Aorta (tissue), 5 donors: Measurements from ENCODE around the gene ZDHHC21. TPM values are rescaled to one million over a fixed set of nuclear protein-coding genes. Genes with fewer than 3 reads are reported as not detected.
A peak's percentile ranks its signal among the peaks of the same experiment; 100 is the strongest.
"Not testable (repeated sequence)": the region's sequence is repeated elsewhere in the genome, so short reads cannot be mapped to it uniquely, and the experiment has no call there.

ENCODE experiments used
- ATAC-seq: fragments of 200-7000 bp; cut with Tn5 transposase; one replicate; pipeline ENCODE4 v1.9.1; 2022; ENCODE audit warnings: moderate library complexity; ENCODE audit not compliant: low FRiP score
- DNase-seq, 2 donors: peaks; one replicate each; pipeline ENCODE4 v3.0.0-alpha.2; 2020
- H3K27ac ChIP-seq, 2 donors: one replicate each; pipeline ENCODE4 v1.5.1; 2013; ENCODE audit warnings: low read length in 2 of 2, mild to moderate bottlenecking in 2 of 2, moderate library complexity in 2 of 2, control low read depth in 1 of 2, inconsistent platforms in 1 of 2, low read depth in 1 of 2
- H3K27me3 ChIP-seq, 2 donors: one replicate each; pipeline ENCODE4 v1.6.1; 2013; ENCODE audit warnings: control low read depth in 1 of 2, low read length in 1 of 2, mild to moderate bottlenecking in 1 of 2, moderate library complexity in 1 of 2; ENCODE audit not compliant: insufficient read depth in 2 of 2, control insufficient read depth in 1 of 2
- H3K36me3 ChIP-seq, 2 donors: one replicate each; pipeline ENCODE4 v1.6.1; 2013; ENCODE audit warnings: control low read depth in 1 of 2, low read length in 1 of 2, mild to moderate bottlenecking in 1 of 2; ENCODE audit not compliant: insufficient read depth in 2 of 2, control insufficient read depth in 1 of 2
- H3K4me1 ChIP-seq, 2 donors: one replicate each; pipeline ENCODE4 v1.6.1; 2013; ENCODE audit warnings: low read length in 2 of 2, control low read depth in 1 of 2, mild to moderate bottlenecking in 1 of 2, moderate library complexity in 1 of 2; ENCODE audit not compliant: insufficient read depth in 2 of 2, control insufficient read depth in 1 of 2
- H3K4me3 ChIP-seq, 2 donors: one replicate each; pipeline ENCODE4 v1.5.1; 2013; ENCODE audit warnings: low read length in 2 of 2, control low read depth in 1 of 2, mild to moderate bottlenecking in 1 of 2
- H3K9me3 ChIP-seq: one replicate; pipeline ENCODE4 v1.6.1; 2013; ENCODE audit warnings: mild to moderate bottlenecking, low read length; ENCODE audit not compliant: control insufficient read depth
- WGBS, 2 donors: extraction: QIAGEN DNeasy Blood & Tissue Kit; methylation state at CpG; one replicate each; pipeline ENCODE4 v1.1.7; 2013; 5-methylcytosine and 5-hydroxymethylcytosine counted together
- intact Hi-C, 2 donors: fragments of 100-400 bp; cut with DNase I; formaldehyde crosslinking; loops; one replicate each; pipeline versions ENCODE4 v1.14.2 to v1.15.0; 2022
- polyA plus RNA-seq, 2 donors: library from polyadenylated mRNA; stranded (reverse); fragments of 200-250 nt; gene quantifications; one replicate each; pipeline ENCODE4 v1.2.3, GENCODE V29; 2013
- total RNA-seq, 2 donors: library from RNA; stranded (reverse); fragmentation: NEBNext Ultra II Directional; extraction: Animal tissue kit (Norgen Biotek cat#: 25700); gene quantifications; one replicate each; pipeline ENCODE4 v1.2.1, GENCODE V29; 2021
- donor health status: healthy with polysubstance abuse.
- donor health status: Bipolar disorder and iron deficiency.
- donor health status: DM: no; HTN: no; CAD: no.
- donor health status: DM: no; HTN: no; CAD: no.
- donor health status: DM: yes; HTN: yes; CAD: no.

The ZDHHC21 gene
- total and polyA plus RNA-seq, 4 donors, result 2.3 to 17.7 (median 10.7) TPM

DNA sequence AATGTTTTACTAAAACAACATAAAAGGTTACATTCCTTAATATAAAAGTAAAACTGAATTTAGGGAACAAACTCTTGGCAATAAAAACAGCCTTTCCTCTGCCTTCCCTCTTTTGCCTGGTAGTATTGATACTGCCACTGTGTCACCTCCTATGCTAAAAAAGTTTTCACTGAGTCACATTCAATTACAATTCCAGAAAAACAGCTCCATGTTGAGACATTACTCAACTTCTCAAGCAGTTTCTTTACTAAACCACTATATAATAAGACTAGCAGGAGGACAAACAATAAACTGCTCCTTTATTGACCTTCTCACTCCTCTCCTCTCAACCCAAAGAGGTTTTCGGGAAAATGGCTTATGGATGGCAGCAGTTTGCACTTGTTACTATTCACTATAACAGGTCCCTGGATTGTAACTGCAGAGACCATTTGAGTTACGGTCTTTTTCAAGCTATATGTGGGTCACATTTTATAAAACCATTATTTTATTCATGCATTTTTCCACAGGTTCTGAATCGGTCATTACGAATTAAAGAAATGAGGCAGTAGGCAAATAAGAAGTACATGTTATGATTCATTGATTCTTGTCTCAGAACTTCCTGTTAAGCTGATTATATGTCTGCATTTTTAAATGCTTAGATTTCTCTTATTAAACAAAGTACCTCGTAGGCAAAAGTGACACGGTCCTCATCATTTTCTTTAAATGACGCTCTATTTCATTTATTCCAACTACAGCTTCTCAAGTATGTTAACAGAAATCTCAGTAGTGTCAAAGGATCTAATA is 2.1 kb downstream of the ZDHHC21 start:
- no peak for DNase-seq
- Histone ChIP-seq H3K27me3 (no peaks in the 10 kb centered on the region), H3K36me3 (no peaks in the 10 kb centered on the region), H3K9me3 (no peaks in the 10 kb centered on the region), H3K4me3 (no peak overlapping the region), H3K4me1 (peaks cover 0 to 4% of the 10 kb centered on the region in 2 donors), H3K27ac (no peak overlapping the region)
- WGBS, 2 donors, result 75 to 77% methylated on average over 7 of the region's 7 CpGs
- intact Hi-C loops, result no loop called here
- ATAC-seq, result no peak

DNA sequence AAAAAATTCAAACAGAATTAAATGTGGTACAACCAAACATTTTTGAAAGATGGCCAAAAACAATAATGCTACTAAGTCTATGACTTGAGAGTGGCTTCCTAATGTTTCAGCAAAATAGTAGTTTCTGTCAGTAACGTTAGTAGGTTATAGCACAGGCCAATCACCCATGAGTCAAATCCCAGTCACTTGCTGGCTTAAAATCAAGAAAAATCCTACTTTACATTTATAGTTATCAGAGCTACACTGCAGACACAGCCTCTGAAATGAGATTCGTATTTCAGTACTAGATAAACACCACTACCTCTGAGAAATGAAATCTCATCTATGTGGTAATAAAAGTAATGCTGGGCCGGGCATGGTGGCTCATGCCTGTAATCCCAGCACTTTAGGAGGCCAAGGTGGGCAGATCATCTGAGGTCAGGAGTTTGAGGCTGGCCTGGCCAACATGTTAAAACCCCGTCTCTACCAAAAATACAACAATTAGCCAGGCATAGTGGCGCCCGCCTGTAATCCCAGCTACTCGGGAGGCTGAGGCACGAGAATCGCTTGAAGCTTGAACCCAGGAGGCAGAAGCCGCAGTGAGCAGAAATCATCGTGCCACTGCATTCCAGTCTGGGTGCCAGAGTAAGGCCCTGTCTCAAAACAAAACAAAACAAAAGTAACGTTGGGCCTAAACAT is 6.1 kb downstream of the ZDHHC21 start:
- Histone ChIP-seq H3K27me3 (no peaks in the 10 kb centered on the region), H3K36me3 (no peaks in the 10 kb centered on the region)
- intact Hi-C loops, result no loop called here

DNA sequence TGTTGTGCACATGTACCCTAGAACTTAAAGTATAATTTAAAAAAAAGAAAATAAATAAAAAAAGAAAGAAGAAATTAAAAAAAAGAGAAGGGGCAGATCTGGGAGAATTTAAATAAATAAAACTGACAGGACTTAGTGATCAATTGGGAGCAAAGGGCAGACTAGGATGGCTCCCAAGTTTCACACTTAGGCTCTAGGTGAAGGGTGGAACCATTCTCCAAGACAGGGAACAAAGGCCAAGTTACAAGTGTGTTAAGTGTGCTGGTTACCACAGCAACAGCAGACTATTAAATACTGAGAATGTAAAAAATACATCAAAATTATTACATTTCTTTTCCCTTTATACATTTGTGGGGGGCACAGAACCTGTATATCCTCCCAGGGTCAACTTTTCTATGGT is 7.1 kb downstream of the ZDHHC21 start:
- H3K27me3 ChIP-seq, result no peaks in the 10 kb centered on the region
- H3K9me3 ChIP-seq, result no peaks in the 10 kb centered on the region
- DNase-seq, result no peak
- no peaks in the 10 kb centered on the region for H3K36me3 ChIP-seq
- no peak overlapping the region for H3K4me3 ChIP-seq
- H3K27ac ChIP-seq, result no peak overlapping the region
- no peaks in the 10 kb centered on the region for H3K4me1 ChIP-seq
- intact Hi-C loops, result no loop called here
- no peak for ATAC-seq

More for the DNA sequence above, 6.1 kb downstream of the ZDHHC21 start:
- DNase-seq, result peak in 1 of 2 donors; percentile 39
- 71% methylated on average over 12 of the region's 12 CpGs for WGBS, 2 donors
- Histone ChIP-seq H3K27ac (no peak overlapping the region), H3K4me3 (no peak overlapping the region), H3K4me1 (no peaks in the 10 kb centered on the region), H3K9me3 (no peaks in the 10 kb centered on the region)
- no peak for ATAC-seq

- DNase-seq, H3K9me3 ChIP-seq, H3K4me3 ChIP-seq, H3K4me1 ChIP-seq, intact Hi-C loops, ATAC-seq, H3K27me3 ChIP-seq, H3K27ac ChIP-seq, H3K36me3 ChIP-seq: not testable (repeated sequence)
- 91 to 92% methylated on average over 4 of the region's 4 CpGs for WGBS, 2 donors
Measured at GRCh38 chr9:14682616-14683015, 10.6 kb downstream of the ZDHHC21 start.

- Histone ChIP-seq H3K4me3 (no peak overlapping the region), H3K9me3 (no peaks in the 10 kb centered on the region), H3K27me3 (no peaks in the 10 kb centered on the region), H3K27ac (no peak overlapping the region), H3K4me1 (no peaks in the 10 kb centered on the region), H3K36me3 (no peaks in the 10 kb centered on the region)
- intact Hi-C loops, result no loop called here
- no peak for DNase-seq
- 93% methylated on average over 3 of the region's 3 CpGs for WGBS, 2 donors
- no peak for ATAC-seq
Measured at GRCh38 chr9:14678776-14679175, 14.5 kb downstream of the ZDHHC21 start.

- H3K9me3 ChIP-seq, result no peaks in the 10 kb centered on the region
- ATAC-seq (no peak), DNase-seq (no peak)
- no peaks in the 10 kb centered on the region for H3K27me3 ChIP-seq
- intact Hi-C loops, result no loop called here
- no peaks in the 10 kb centered on the region for H3K4me1 ChIP-seq
- no peaks in the 10 kb centered on the region for H3K36me3 ChIP-seq
- H3K27ac ChIP-seq, result no peak overlapping the region
- 93 to 96% methylated on average over 6 of the region's 6 CpGs for WGBS, 2 donors
- no peak overlapping the region for H3K4me3 ChIP-seq
Measured at GRCh38 chr9:14677872-14678271, 15.4 kb downstream of the ZDHHC21 start.

DNA sequence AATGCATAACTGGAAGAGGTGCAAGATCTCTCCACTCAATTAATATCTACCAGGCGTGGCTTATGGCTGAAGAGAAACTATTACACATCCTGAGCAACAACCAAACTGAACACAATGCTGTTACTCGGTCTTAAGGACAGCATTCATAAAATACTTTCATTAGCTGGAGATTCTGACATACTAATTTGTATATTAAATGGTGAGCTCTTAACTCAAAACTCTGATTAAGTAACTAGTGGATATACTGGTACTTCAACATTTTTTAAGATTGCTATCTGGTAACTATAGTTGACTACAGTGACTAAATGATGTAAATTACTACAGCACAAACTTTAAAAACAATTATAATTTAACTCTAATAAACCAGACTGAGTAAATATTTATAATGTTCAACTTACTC is 15.8 kb downstream of the ZDHHC21 start:
- ATAC-seq (no peak), DNase-seq (no peak)
- H3K36me3 ChIP-seq, result no peaks in the 10 kb centered on the region
- no peak overlapping the region for H3K27ac ChIP-seq
- H3K4me1 ChIP-seq, result no peaks in the 10 kb centered on the region
- WGBS, 2 donors, result 93% methylated on average over 2 of the region's 2 CpGs
- no peak overlapping the region for H3K4me3 ChIP-seq
- H3K9me3 ChIP-seq, result no peaks in the 10 kb centered on the region
- no peaks in the 10 kb centered on the region for H3K27me3 ChIP-seq
- intact Hi-C loops, result no loop called here

- intact Hi-C loops, result no loop called here
Measured at GRCh38 chr9:14674630-14675029, 18.6 kb downstream of the ZDHHC21 start.

GRCh38 chr9:14671377-14671776 is 21.9 kb downstream of the ZDHHC21 start:
- intact Hi-C loops, result no loop called here
- ATAC-seq, result no peak

More at GRCh38 chr9:14674630-14675029, 18.6 kb downstream of the ZDHHC21 start:
- no peaks in the 10 kb centered on the region for H3K4me1 ChIP-seq
- H3K27ac ChIP-seq, result no peak overlapping the region
- DNase-seq (no peak), ATAC-seq (no peak)
- H3K4me3 ChIP-seq, result no peak overlapping the region
- WGBS, 2 donors, result 70 to 76% methylated on average over 3 of the region's 3 CpGs
- no peaks in the 10 kb centered on the region for H3K9me3 ChIP-seq
- H3K27me3 ChIP-seq, result no peaks in the 10 kb centered on the region
- H3K36me3 ChIP-seq, result no peaks in the 10 kb centered on the region

More at GRCh38 chr9:14671377-14671776, 21.9 kb downstream of the ZDHHC21 start:
- H3K4me3 ChIP-seq, result no peak overlapping the region
- no peak for DNase-seq
- no peaks in the 10 kb centered on the region for H3K36me3 ChIP-seq
- WGBS, 2 donors, result 81 to 83% methylated on average over 3 of the region's 3 CpGs
- H3K4me1 ChIP-seq, result no peaks in the 10 kb centered on the region
- no peak overlapping the region for H3K27ac ChIP-seq
- H3K9me3 ChIP-seq, result no peaks in the 10 kb centered on the region
- H3K27me3 ChIP-seq, result no peaks in the 10 kb centered on the region
